ENCODE results near the gene HHIPL1. TPM values are rescaled to one million over a fixed set of nuclear protein-coding genes. Genes with fewer than 3 reads are reported as not detected.
A peak's percentile ranks its signal among the peaks of the same experiment; 100 is the strongest.
"Not testable (repeated sequence)": the region's sequence is repeated elsewhere in the genome, so short reads cannot be mapped to it uniquely, and the experiment has no call there.

Gene HHIPL1
- total RNA-seq, 1 experiment from 2014 or later: 0.03 TPM

- no peak for DNase-seq (ENCODE audit: low read depth, low spot score)
- in situ Hi-C loops (cut with HindIII; ENCODE audit: low pct_unique_long_range_greater_than_20kb, low sequenced_read_pairs): no loop called here
These were observed 4.7 kb downstream of the HHIPL1 start for GRCh38 chr14:99649643-99650042.

GRCh38 chr14:99650189-99650588 lies 5.3 kb downstream of the HHIPL1 start:
- in situ Hi-C loops (cut with HindIII; ENCODE audit: low pct_unique_long_range_greater_than_20kb, low sequenced_read_pairs): no loop called here

GRCh38 chr14:99651953-99652746 lies 7.2 kb downstream of the HHIPL1 start:
- in situ Hi-C loops (cut with HindIII; ENCODE audit: low pct_unique_long_range_greater_than_20kb, low sequenced_read_pairs): no loop called here
- no peak for DNase-seq (ENCODE audit: low read depth, low spot score)

More at GRCh38 chr14:99650189-99650588, 5.3 kb downstream of the HHIPL1 start:
- no peak for DNase-seq (ENCODE audit: low read depth, low spot score)

- in situ Hi-C loops (cut with HindIII; ENCODE audit: low pct_unique_long_range_greater_than_20kb, low sequenced_read_pairs): no loop called here
- DNase-seq (ENCODE audit: low read depth, low spot score): peak; percentile 52
These were observed 9.5 kb downstream of the HHIPL1 start for GRCh38 chr14:99654235-99654985.

- in situ Hi-C loops (cut with HindIII; ENCODE audit: low pct_unique_long_range_greater_than_20kb, low sequenced_read_pairs): no loop called here
- no peak for DNase-seq (ENCODE audit: low read depth, low spot score)
These were observed 10.6 kb downstream of the HHIPL1 start for GRCh38 chr14:99655521-99655920.

- no peak for DNase-seq (ENCODE audit: low read depth, low spot score)
- in situ Hi-C loops (cut with HindIII; ENCODE audit: low pct_unique_long_range_greater_than_20kb, low sequenced_read_pairs): no loop called here
These were observed 11.2 kb downstream of the HHIPL1 start for GRCh38 chr14:99656171-99656570.

GRCh38 chr14:99657645-99658155 lies 12.8 kb downstream of the HHIPL1 start:
- DNase-seq (ENCODE audit: low read depth, low spot score): no peak
- in situ Hi-C loops (cut with HindIII; ENCODE audit: low pct_unique_long_range_greater_than_20kb, low sequenced_read_pairs): no loop called here

- in situ Hi-C loops (cut with HindIII; ENCODE audit: low pct_unique_long_range_greater_than_20kb, low sequenced_read_pairs): no loop called here
- DNase-seq (ENCODE audit: low read depth, low spot score): no peak
These were observed 13.4 kb downstream of the HHIPL1 start for GRCh38 chr14:99658218-99658845.

GRCh38 chr14:99659333-99659741 lies 14.4 kb downstream of the HHIPL1 start:
- in situ Hi-C loops (cut with HindIII; ENCODE audit: low pct_unique_long_range_greater_than_20kb, low sequenced_read_pairs): no loop called here
- no peak for DNase-seq (ENCODE audit: low read depth, low spot score)

GRCh38 chr14:99660006-99660566 lies 15.2 kb downstream of the HHIPL1 start:
- no peak for DNase-seq (ENCODE audit: low read depth, low spot score)
- in situ Hi-C loops (cut with HindIII; ENCODE audit: low pct_unique_long_range_greater_than_20kb, low sequenced_read_pairs): no loop called here

GRCh38 chr14:99660794-99661193 lies 15.9 kb downstream of the HHIPL1 start:
- DNase-seq (ENCODE audit: low read depth, low spot score): no peak
- in situ Hi-C loops (cut with HindIII; ENCODE audit: low pct_unique_long_range_greater_than_20kb, low sequenced_read_pairs): no loop called here

- DNase-seq (ENCODE audit: low read depth, low spot score); in situ Hi-C loops (cut with HindIII; ENCODE audit: low pct_unique_long_range_greater_than_20kb, low sequenced_read_pairs): not testable (repeated sequence)
These were observed 16.3 kb downstream of the HHIPL1 start for GRCh38 chr14:99661206-99661605.

- DNase-seq (ENCODE audit: low read depth, low spot score): no peak
- in situ Hi-C loops (cut with HindIII; ENCODE audit: low pct_unique_long_range_greater_than_20kb, low sequenced_read_pairs): no loop called here
These were observed 17.9 kb downstream of the HHIPL1 start for GRCh38 chr14:99662846-99663245.

- in situ Hi-C loops (cut with HindIII; ENCODE audit: low pct_unique_long_range_greater_than_20kb, low sequenced_read_pairs): no loop called here
- no peak for DNase-seq (ENCODE audit: low read depth, low spot score)
These were observed 18.6 kb downstream of the HHIPL1 start for GRCh38 chr14:99663386-99664057.

- in situ Hi-C loops (cut with HindIII; ENCODE audit: low pct_unique_long_range_greater_than_20kb, low sequenced_read_pairs): no loop called here
- DNase-seq (ENCODE audit: low read depth, low spot score): no peak
These were observed 19.4 kb downstream of the HHIPL1 start for GRCh38 chr14:99664058-99664936.

GRCh38 chr14:99664937-99665273 lies 20.0 kb downstream of the HHIPL1 start:
- in situ Hi-C loops (cut with HindIII; ENCODE audit: low pct_unique_long_range_greater_than_20kb, low sequenced_read_pairs): no loop called here
- DNase-seq (ENCODE audit: low read depth, low spot score): no peak

GRCh38 chr14:99666533-99666932 lies 21.6 kb downstream of the HHIPL1 start:
- DNase-seq (ENCODE audit: low read depth, low spot score): no peak
- in situ Hi-C loops (cut with HindIII; ENCODE audit: low pct_unique_long_range_greater_than_20kb, low sequenced_read_pairs): no loop called here
